Duodenal mucosa (tissue), 2 donors: ENCODE measurements around the gene CACNA1D.
A peak's percentile ranks its signal among the peaks of the same experiment; 100 is the strongest.

ENCODE experiments used
- H3K27ac ChIP-seq: one replicate; pipeline ENCODE4 v1.7.0; 2013; ENCODE audit warnings: low read depth, low read length
- H3K27me3 ChIP-seq, 2 donors: one replicate each; pipeline ENCODE4 v1.7.0; 2013; ENCODE audit warnings: low read length in 2 of 2, control low read depth in 1 of 2; ENCODE audit not compliant: insufficient read depth in 2 of 2, control insufficient read depth in 1 of 2
- H3K36me3 ChIP-seq, 2 donors: one replicate each; pipeline ENCODE4 v1.7.0; 2013; ENCODE audit warnings: low read length in 2 of 2, control low read depth in 1 of 2; ENCODE audit not compliant: insufficient read depth in 2 of 2, control insufficient read depth in 1 of 2
- H3K4me1 ChIP-seq, 2 donors: one replicate each; pipeline ENCODE4 v1.7.0; 2013; ENCODE audit warnings: low read length in 2 of 2, control low read depth in 1 of 2; ENCODE audit not compliant: insufficient read depth in 2 of 2, control insufficient read depth in 1 of 2
- H3K4me3 ChIP-seq, 2 donors: one replicate each; pipeline ENCODE4 v1.7.0; 2013; ENCODE audit warnings: low read length in 2 of 2, low read depth in 1 of 2
- H3K9ac ChIP-seq, 2 donors: one replicate each; pipeline ENCODE4 v1.7.0; 2013; ENCODE audit warnings: low read length in 2 of 2, low read depth in 1 of 2
- H3K9me3 ChIP-seq, 2 donors: one replicate each; pipeline ENCODE4 v1.7.0; 2013; ENCODE audit warnings: low read length in 2 of 2, control low read depth in 1 of 2; ENCODE audit not compliant: control insufficient read depth in 1 of 2

The CACNA1D gene

DNA sequence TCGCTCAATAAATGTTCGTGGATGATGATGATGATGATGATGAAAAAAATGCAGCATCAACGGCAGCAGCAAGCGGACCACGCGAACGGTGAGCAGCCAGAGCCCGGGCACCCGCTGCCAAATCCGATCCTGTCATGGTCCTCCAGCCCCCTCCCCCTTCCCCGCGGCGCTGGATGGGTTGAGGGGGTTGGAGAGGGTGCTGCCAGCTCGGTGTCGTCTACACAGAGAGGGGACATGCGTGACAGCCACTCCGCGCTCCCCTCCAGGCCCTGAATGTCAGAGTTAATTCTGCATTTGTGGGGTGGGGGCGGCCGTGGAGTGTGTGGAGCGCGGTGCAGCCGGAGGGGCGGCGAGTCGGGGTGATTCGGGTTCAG lies 722 bp downstream of the CACNA1D start:
- Histone ChIP-seq H3K9ac (peak overlapping the region in 1 of 2 donors; percentile 47), H3K4me3 (peak overlapping the region; percentile 65 to 73), H3K27ac (no peak overlapping the region), H3K27me3 (peaks cover 3 to 6% of the 10 kb centered on the region in 2 donors), H3K9me3 (no peaks in the 10 kb centered on the region), H3K36me3 (no peaks in the 10 kb centered on the region), H3K4me1 (peaks cover 11 to 25% of the 10 kb centered on the region in 2 donors)

DNA sequence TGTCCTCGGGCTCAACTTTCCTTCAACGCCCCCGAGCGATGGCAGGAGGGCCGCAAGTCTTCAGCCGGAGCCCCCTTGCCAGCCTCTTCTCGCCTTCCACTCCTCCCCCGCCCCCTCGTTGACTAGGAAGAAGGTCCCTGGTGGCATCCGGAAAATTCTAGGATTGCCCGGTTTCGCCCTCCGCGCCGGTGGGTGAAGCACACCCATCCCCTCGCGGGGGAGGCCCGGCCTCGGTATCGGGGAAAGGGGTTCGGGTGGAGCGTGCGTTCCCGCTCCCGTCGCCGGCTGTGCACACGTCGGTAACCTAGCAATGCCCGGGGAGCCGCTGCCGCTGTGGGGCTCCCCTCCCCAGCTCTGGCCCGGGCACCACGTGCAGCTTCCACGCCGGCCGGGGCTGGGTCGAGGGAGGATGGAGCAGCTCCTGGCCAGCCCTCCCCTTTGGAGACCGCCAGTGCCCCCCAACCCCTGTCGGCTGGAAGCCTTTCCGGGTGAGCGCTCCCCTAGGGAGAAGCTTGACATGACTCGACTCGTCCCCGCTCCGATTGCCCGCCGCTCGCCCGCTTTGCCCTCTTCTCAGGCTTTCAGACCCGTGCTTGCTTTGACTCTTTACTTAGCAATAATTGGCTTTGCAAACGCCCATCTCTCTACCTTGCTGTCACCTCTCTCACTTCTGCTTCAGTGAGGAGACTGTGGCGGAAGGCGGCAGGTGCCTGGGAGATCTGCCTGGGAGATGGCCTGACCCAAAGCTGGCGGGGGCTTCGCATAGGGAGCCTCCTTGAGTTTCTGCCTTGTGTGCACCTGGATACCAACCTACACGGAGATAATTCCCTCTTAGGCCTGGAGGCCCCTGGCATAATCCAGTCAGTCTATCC lies 1.3 kb downstream of the CACNA1D start:
- Histone ChIP-seq H3K27ac (no peak overlapping the region), H3K4me3 (peak overlapping the region; percentile 65 to 73), H3K9me3 (no peaks in the 10 kb centered on the region), H3K36me3 (no peaks in the 10 kb centered on the region), H3K9ac (peak overlapping the region in 1 of 2 donors; percentile 47), H3K4me1 (peaks cover 11 to 25% of the 10 kb centered on the region in 2 donors), H3K27me3 (peaks cover 3 to 6% of the 10 kb centered on the region in 2 donors)

DNA sequence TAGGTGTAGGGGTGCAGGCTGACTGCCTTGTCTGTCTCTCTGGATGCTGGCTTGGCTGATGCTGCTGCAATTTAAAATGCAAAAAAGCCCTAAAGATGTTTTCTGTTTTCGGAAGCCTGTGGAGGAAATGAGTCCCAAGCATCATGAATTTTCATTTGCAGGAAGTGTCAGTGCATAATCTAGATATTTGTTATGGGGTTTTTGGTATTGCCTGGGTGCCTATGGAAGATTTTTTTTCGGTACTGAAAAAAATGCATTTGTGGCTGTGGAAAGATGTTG lies 1.9 kb downstream of the CACNA1D start:
- H3K9ac ChIP-seq, result no peak overlapping the region
- no peaks in the 10 kb centered on the region for H3K9me3 ChIP-seq
- peaks cover 11 to 25% of the 10 kb centered on the region in 2 donors for H3K4me1 ChIP-seq
- peak overlapping the region in 1 of 2 donors; percentile 65 for H3K4me3 ChIP-seq
- no peaks in the 10 kb centered on the region for H3K36me3 ChIP-seq
- H3K27me3 ChIP-seq, result peaks cover 3 to 6% of the 10 kb centered on the region in 2 donors
- no peak overlapping the region for H3K27ac ChIP-seq

DNA sequence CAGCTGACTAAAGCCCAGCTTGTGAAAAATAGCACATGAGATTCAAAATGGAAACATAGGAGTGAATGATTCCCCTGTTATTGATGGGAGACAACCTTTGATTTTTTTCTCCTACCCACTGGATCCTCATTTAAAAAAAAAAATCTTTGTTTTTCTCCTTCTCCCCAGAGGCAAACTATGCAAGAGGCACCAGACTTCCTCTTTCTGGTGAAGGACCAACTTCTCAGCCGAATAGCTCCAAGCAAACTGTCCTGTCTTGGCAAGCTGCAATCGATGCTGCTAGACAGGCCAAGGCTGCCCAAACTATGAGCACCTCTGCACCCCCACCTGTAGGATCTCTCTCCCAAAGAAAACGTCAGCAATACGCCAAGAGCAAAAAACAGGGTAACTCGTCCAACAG lies 2.6 kb downstream of the CACNA1D start:
- Histone ChIP-seq H3K4me1 (peaks cover 11 to 25% of the 10 kb centered on the region in 2 donors), H3K27me3 (peaks cover 3 to 6% of the 10 kb centered on the region in 2 donors), H3K27ac (no peak overlapping the region), H3K4me3 (no peak overlapping the region), H3K9ac (no peak overlapping the region), H3K36me3 (no peaks in the 10 kb centered on the region), H3K9me3 (no peaks in the 10 kb centered on the region)

DNA sequence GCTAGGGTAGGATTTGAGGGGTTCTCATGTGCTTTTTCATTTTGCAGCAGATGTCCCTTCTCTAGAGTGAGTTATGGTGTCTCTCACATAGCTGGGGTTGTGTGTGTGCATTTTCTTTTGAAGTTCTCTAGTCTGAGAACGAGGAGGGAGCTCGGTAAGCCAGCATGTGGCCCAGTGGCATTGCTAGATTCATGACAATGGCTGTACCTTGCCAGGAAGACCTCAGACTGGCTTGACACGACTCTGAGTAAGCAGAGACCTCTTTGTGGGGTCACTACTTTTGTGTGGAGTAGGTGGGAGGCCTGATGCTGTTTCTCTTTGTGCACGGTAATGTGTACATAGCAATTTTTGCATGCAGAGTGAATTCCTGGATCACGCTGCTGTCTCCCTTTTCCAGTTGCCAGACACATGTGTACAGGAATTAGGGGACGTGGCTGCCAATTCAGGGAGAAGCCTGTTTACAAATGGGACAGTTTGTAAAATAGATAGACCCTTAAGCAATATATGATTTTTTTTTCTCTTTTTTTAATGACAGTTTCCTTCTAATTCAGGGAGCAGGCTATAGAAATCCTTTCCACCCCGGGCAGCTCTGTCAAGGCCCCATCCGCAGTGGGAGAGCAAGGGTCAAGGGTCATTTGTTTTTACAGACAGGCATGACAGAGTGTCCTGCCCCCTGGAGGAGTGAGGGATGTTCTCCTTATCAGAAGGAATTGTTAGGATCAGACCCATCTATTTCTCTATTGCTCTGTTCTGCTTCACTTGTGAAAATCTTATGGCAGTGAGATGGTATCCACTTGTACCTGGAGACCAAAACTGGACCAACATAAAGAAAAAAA lies 4.6 kb downstream of the CACNA1D start:
- Histone ChIP-seq H3K4me1 (peaks cover 11 to 25% of the 10 kb centered on the region in 2 donors), H3K4me3 (no peak overlapping the region), H3K36me3 (no peaks in the 10 kb centered on the region), H3K9me3 (no peaks in the 10 kb centered on the region), H3K27ac (no peak overlapping the region), H3K27me3 (peaks cover 3 to 6% of the 10 kb centered on the region in 2 donors), H3K9ac (no peak overlapping the region)

DNA sequence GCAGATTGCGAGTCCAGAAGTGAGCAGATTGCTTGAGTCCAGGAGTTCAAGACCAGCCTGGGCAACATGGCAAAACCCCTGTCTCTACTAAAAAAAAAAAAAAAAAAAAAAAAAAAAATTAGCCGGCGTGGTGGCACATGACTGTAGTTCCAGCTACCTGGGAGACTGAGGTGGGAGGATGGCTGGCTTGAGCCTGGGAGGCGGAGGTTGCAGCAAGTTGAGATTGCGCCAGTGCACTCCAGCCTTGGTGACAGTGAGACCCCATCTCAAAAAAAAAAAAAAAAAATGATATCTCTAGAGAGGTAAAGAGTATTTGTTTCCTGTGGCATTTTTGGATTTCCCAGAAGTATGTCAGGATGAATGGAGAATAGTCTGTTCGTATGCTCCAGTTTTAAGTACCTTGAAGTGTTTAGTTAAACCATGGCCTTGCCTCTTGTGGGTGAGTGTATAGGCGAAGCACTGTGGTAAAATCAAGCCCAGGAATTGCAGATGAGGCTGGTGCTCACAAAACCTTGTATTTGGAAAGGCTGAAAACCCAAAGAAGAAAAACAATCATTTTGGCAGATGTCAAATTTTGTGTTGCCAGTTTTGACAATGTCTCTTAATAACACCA lies 5.9 kb downstream of the CACNA1D start:
- no peaks in the 10 kb centered on the region for H3K36me3 ChIP-seq
- H3K4me1 ChIP-seq, result peaks cover 8 to 23% of the 10 kb centered on the region in 2 donors
- H3K27me3 ChIP-seq, result peaks cover 2 to 3% of the 10 kb centered on the region in 2 donors
- H3K4me3 ChIP-seq, result no peak overlapping the region
- H3K9me3 ChIP-seq, result no peaks in the 10 kb centered on the region
- H3K27ac ChIP-seq, result no peak overlapping the region
- H3K9ac ChIP-seq, result no peak overlapping the region

DNA sequence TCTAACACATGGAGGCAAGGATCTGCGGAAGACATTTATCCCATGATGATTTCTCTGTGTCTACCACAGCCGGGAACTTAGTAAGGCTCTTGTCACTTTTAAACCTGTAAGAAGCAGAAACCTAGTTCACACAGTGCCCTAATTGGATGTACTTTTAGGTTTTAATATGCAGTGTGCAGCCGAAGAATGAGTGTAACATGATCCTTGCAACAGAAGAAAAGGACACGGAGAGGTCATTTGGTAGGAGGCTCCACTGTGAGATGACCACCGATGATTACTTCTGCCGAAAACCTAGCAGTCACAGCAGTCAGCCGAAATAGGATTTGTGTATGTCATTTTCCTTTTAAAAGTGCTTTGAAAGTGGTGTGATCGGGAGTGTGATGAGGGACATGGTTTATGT lies 6.8 kb downstream of the CACNA1D start:
- peaks cover 0 to 3% of the 10 kb centered on the region in 2 donors for H3K27me3 ChIP-seq
- H3K9me3 ChIP-seq, result no peaks in the 10 kb centered on the region
- no peaks in the 10 kb centered on the region for H3K36me3 ChIP-seq
- no peak overlapping the region for H3K4me3 ChIP-seq
- H3K27ac ChIP-seq, result no peak overlapping the region
- no peak overlapping the region for H3K9ac ChIP-seq
- H3K4me1 ChIP-seq, result peaks cover 11 to 25% of the 10 kb centered on the region in 2 donors

DNA sequence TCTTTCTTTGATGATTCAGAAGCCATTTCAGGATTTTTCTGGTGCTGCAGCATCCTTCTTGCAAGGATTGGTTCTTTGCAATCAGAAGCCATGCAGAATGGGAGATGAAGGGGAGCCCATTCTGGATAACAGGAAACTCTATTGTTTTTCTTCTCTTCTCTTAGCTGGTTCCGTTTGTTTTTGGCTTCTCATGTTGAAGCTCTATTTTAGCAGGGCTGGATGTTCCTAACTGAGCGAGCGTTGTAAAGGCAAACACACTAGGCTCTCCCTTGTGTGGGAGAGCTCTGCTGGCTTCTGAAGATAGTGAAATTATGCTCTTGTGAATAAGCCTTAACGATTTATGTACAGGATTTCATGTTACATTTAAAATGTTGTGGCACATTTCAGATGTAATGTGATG lies 8.3 kb downstream of the CACNA1D start:
- no peak overlapping the region for H3K9ac ChIP-seq
- no peaks in the 10 kb centered on the region for H3K27me3 ChIP-seq
- H3K27ac ChIP-seq, result no peak overlapping the region
- no peaks in the 10 kb centered on the region for H3K9me3 ChIP-seq
- no peaks in the 10 kb centered on the region for H3K36me3 ChIP-seq
- no peak overlapping the region for H3K4me3 ChIP-seq
- peaks cover 12 to 19% of the 10 kb centered on the region in 2 donors for H3K4me1 ChIP-seq

DNA sequence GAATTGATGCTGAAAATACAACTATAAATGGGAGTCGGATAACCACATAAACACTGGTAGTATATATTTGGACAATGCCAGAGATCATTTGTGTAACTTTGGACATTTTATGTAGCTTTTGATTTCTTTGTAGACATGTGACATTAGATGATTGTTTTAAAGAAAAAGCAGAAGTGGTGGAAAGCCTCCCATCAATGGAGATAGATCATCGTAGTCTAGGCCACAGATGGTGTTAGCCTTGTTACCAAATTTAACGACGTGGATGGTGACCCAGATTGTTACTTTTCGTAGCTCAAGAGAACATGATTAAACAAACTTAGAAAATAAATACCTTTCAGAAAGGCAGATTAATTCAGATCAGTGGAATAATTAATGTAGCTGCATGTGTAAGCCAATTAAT lies 8.8 kb downstream of the CACNA1D start:
- no peak overlapping the region for H3K4me3 ChIP-seq
- H3K36me3 ChIP-seq, result no peaks in the 10 kb centered on the region
- H3K9ac ChIP-seq, result no peak overlapping the region
- H3K27me3 ChIP-seq, result no peaks in the 10 kb centered on the region
- H3K4me1 ChIP-seq, result peaks cover 10 to 17% of the 10 kb centered on the region in 2 donors
- H3K9me3 ChIP-seq, result no peaks in the 10 kb centered on the region
- H3K27ac ChIP-seq, result no peak overlapping the region
